ENCODE results near the gene STX8.
"Not testable (repeated sequence)": the region's sequence is repeated elsewhere in the genome, so short reads cannot be mapped to it uniquely, and the experiment has no call there.

STX8 gene

GRCh38 chr17:9557857-9558256, 17.8 kb downstream of the STX8 start:
- Histone ChIP-seq H3K27me3 (ENCODE audit: control insufficient read depth in 3 of 3, insufficient read depth in 3 of 3, low read depth in 1 of 3, low read length in 3 of 3) (no peaks in the 10 kb centered on the region), H3K79me1 (ENCODE audit: low read depth, low read length) (no peaks in the 10 kb centered on the region), H3K9ac (ENCODE audit: low read depth, low read length, poor library complexity) (no peak overlapping the region), H3K4me2 (ENCODE audit: insufficient read depth, low read length, poor library complexity, severe bottlenecking) (no peak overlapping the region), H2AFZ (ENCODE audit: low read length) (no peak overlapping the region), H3K4me3 (ENCODE audit: low read length in 2 of 2) (no peak overlapping the region), H2BK15ac (ENCODE audit: low read length) (no peak overlapping the region), H2AK5ac (ENCODE audit: low read depth, low read length) (no peak overlapping the region), H4K91ac (ENCODE audit: low read depth, low read length, poor library complexity) (no peak overlapping the region), H3K36me3 (replicated peaks in 1 of 2; ENCODE audit: control insufficient read depth in 2 of 2, insufficient read depth in 2 of 2, low read length in 2 of 2) (no peaks in the 10 kb centered on the region), H3K14ac (ENCODE audit: low read length) (no peak overlapping the region), H2BK5ac (ENCODE audit: low read length) (no peak overlapping the region), H3K4me1 (ENCODE audit: control insufficient read depth in 2 of 2, insufficient read depth in 1 of 2, low read depth in 1 of 2, low read length in 2 of 2) (no peaks in the 10 kb centered on the region), H2BK120ac (ENCODE audit: low read depth, low read length) (no peak overlapping the region), H3K27ac (replicated peaks; ENCODE audit: low read length) (no peak overlapping the region), H2BK12ac (ENCODE audit: low read length) (no peak overlapping the region), H3K18ac (ENCODE audit: low read length) (no peak overlapping the region), H3K4ac (ENCODE audit: low read length) (no peak overlapping the region), H3K23ac (ENCODE audit: low read depth, low read length, poor library complexity) (no peak overlapping the region), H3K9me3 (replicated peaks in 1 of 2; ENCODE audit: control insufficient read depth in 2 of 2, insufficient read depth in 1 of 2, low read depth in 1 of 2, low read length in 2 of 2) (no peaks in the 10 kb centered on the region), H4K8ac (ENCODE audit: low read depth, low read length) (no peak overlapping the region)
- WGBS, 2 donors (ENCODE audit: extremely low coverage in 2 of 2, insufficient read length in 2 of 2, insufficient replicate concordance in 1 of 2), result no CpG with 5 or more reads among the region's 9 CpGs
- no peak for DNase-seq (ENCODE audit: low spot score)

DNA sequence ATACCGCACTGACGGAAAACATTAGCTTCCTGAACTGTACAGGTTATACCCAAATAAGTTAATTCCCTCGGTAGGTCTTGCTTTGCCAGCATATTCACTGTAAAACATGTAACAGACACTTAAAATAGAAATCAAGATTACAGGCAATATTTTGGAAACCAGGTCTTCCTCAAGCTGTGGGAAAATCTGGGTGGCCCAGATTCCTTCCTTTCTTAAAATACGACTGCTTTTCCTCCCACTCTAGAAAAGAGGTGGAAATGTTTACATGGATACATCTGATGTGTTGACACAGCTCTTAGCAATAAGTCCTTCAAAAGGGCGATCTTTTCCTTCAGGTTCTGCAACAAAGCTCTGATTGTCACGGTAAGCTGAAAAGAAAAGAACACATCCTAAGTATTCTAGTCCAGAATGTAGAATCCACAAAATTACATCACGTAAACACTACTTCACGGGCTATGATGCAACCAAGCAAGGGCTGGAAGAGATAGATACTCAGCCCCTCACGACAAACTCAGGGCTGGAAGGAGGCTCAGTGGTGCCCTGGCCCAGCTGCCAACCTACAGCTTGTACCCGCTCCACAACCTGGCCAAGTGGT, 18.4 kb downstream of the STX8 start:
- DNase-seq (ENCODE audit: low spot score), result no peak
- Histone ChIP-seq H3K23ac (ENCODE audit: low read depth, low read length, poor library complexity) (no peak overlapping the region), H3K27me3 (ENCODE audit: control insufficient read depth in 3 of 3, insufficient read depth in 3 of 3, low read depth in 1 of 3, low read length in 3 of 3) (no peaks in the 10 kb centered on the region), H4K8ac (ENCODE audit: low read depth, low read length) (no peak overlapping the region), H3K36me3 (replicated peaks in 1 of 2; ENCODE audit: control insufficient read depth in 2 of 2, insufficient read depth in 2 of 2, low read length in 2 of 2) (no peaks in the 10 kb centered on the region), H2BK120ac (ENCODE audit: low read depth, low read length) (no peak overlapping the region), H3K79me1 (ENCODE audit: low read depth, low read length) (no peaks in the 10 kb centered on the region), H3K18ac (ENCODE audit: low read length) (no peak overlapping the region), H3K9me3 (replicated peaks in 1 of 2; ENCODE audit: control insufficient read depth in 2 of 2, insufficient read depth in 1 of 2, low read depth in 1 of 2, low read length in 2 of 2) (no peaks in the 10 kb centered on the region), H3K9ac (ENCODE audit: low read depth, low read length, poor library complexity) (no peak overlapping the region), H3K4me1 (ENCODE audit: control insufficient read depth in 2 of 2, insufficient read depth in 1 of 2, low read depth in 1 of 2, low read length in 2 of 2) (no peaks in the 10 kb centered on the region), H4K91ac (ENCODE audit: low read depth, low read length, poor library complexity) (no peak overlapping the region), H3K4ac (ENCODE audit: low read length) (no peak overlapping the region), H3K4me3 (ENCODE audit: low read length in 2 of 2) (no peak overlapping the region), H3K27ac (replicated peaks; ENCODE audit: low read length) (no peak overlapping the region), H2BK12ac (ENCODE audit: low read length) (no peak overlapping the region), H3K14ac (ENCODE audit: low read length) (no peak overlapping the region), H2BK5ac (ENCODE audit: low read length) (no peak overlapping the region), H2BK15ac (ENCODE audit: low read length) (no peak overlapping the region), H2AK5ac (ENCODE audit: low read depth, low read length) (no peak overlapping the region), H2AFZ (ENCODE audit: low read length) (no peak overlapping the region), H3K4me2 (ENCODE audit: insufficient read depth, low read length, poor library complexity, severe bottlenecking) (no peak overlapping the region)
- WGBS, 2 donors (ENCODE audit: extremely low coverage in 2 of 2, insufficient read length in 2 of 2, insufficient replicate concordance in 1 of 2), result no CpG with 5 or more reads among the region's 10 CpGs

- H3K4me2 ChIP-seq (ENCODE audit: insufficient read depth, low read length, poor library complexity, severe bottlenecking), result not testable (repeated sequence)
- peak; percentile 32 for DNase-seq (ENCODE audit: low spot score)
- no CpG with 5 or more reads among the region's 6 CpGs for whole genome bisulfite sequencing, 2 donors (ENCODE audit: extremely low coverage in 2 of 2, insufficient read length in 2 of 2, insufficient replicate concordance in 1 of 2)
Observed at GRCh38 chr17:9554715-9555114, 20.9 kb downstream of the STX8 start.

GRCh38 chr17:9553596-9553995, 22.0 kb downstream of the STX8 start:
- Histone ChIP-seq H3K23ac (ENCODE audit: low read depth, low read length, poor library complexity) (no peak overlapping the region), H3K4me2 (ENCODE audit: insufficient read depth, low read length, poor library complexity, severe bottlenecking) (no peak overlapping the region), H3K36me3 (replicated peaks in 1 of 2; ENCODE audit: control insufficient read depth in 2 of 2, insufficient read depth in 2 of 2, low read length in 2 of 2) (no peaks in the 10 kb centered on the region), H2BK15ac (ENCODE audit: low read length) (no peak overlapping the region), H2AK5ac (ENCODE audit: low read depth, low read length) (no peak overlapping the region), H4K91ac (ENCODE audit: low read depth, low read length, poor library complexity) (no peak overlapping the region), H3K27ac (replicated peaks; ENCODE audit: low read length) (no peak overlapping the region), H2BK5ac (ENCODE audit: low read length) (no peak overlapping the region), H3K14ac (ENCODE audit: low read length) (no peak overlapping the region), H3K4ac (ENCODE audit: low read length) (no peak overlapping the region), H3K27me3 (ENCODE audit: control insufficient read depth in 3 of 3, insufficient read depth in 3 of 3, low read depth in 1 of 3, low read length in 3 of 3) (no peaks in the 10 kb centered on the region), H2BK120ac (ENCODE audit: low read depth, low read length) (no peak overlapping the region), H3K18ac (ENCODE audit: low read length) (no peak overlapping the region), H3K4me3 (ENCODE audit: low read length in 2 of 2) (no peak overlapping the region), H3K79me1 (ENCODE audit: low read depth, low read length) (no peaks in the 10 kb centered on the region), H2BK12ac (ENCODE audit: low read length) (no peak overlapping the region), H4K8ac (ENCODE audit: low read depth, low read length) (no peak overlapping the region), H2AFZ (ENCODE audit: low read length) (no peak overlapping the region), H3K4me1 (ENCODE audit: control insufficient read depth in 2 of 2, insufficient read depth in 1 of 2, low read depth in 1 of 2, low read length in 2 of 2) (no peaks in the 10 kb centered on the region), H3K9ac (ENCODE audit: low read depth, low read length, poor library complexity) (no peak overlapping the region), H3K9me3 (replicated peaks in 1 of 2; ENCODE audit: control insufficient read depth in 2 of 2, insufficient read depth in 1 of 2, low read depth in 1 of 2, low read length in 2 of 2) (no peaks in the 10 kb centered on the region)
- no CpG with 5 or more reads among the region's 4 CpGs for WGBS, 2 donors (ENCODE audit: extremely low coverage in 2 of 2, insufficient read length in 2 of 2, insufficient replicate concordance in 1 of 2)
- DNase-seq (ENCODE audit: low spot score), result no peak

More at GRCh38 chr17:9554715-9555114, 20.9 kb downstream of the STX8 start:
- not testable (repeated sequence) for H3K14ac ChIP-seq (ENCODE audit: low read length); H3K23ac ChIP-seq (ENCODE audit: low read depth, low read length, poor library complexity); H3K4me3 ChIP-seq (ENCODE audit: low read length in 2 of 2); H3K18ac ChIP-seq (ENCODE audit: low read length); H2BK120ac ChIP-seq (ENCODE audit: low read depth, low read length); H4K8ac ChIP-seq (ENCODE audit: low read depth, low read length); H2BK15ac ChIP-seq (ENCODE audit: low read length); H2BK12ac ChIP-seq (ENCODE audit: low read length); H4K91ac ChIP-seq (ENCODE audit: low read depth, low read length, poor library complexity); H3K9me3 ChIP-seq (replicated peaks in 1 of 2; ENCODE audit: control insufficient read depth in 2 of 2, insufficient read depth in 1 of 2, low read depth in 1 of 2, low read length in 2 of 2); H2AK5ac ChIP-seq (ENCODE audit: low read depth, low read length); H3K27me3 ChIP-seq (ENCODE audit: control insufficient read depth in 3 of 3, insufficient read depth in 3 of 3, low read depth in 1 of 3, low read length in 3 of 3); H3K79me1 ChIP-seq (ENCODE audit: low read depth, low read length); H2AFZ ChIP-seq (ENCODE audit: low read length); H3K27ac ChIP-seq (replicated peaks; ENCODE audit: low read length); H3K4ac ChIP-seq (ENCODE audit: low read length); H3K36me3 ChIP-seq (replicated peaks in 1 of 2; ENCODE audit: control insufficient read depth in 2 of 2, insufficient read depth in 2 of 2, low read length in 2 of 2); H3K4me1 ChIP-seq (ENCODE audit: control insufficient read depth in 2 of 2, insufficient read depth in 1 of 2, low read depth in 1 of 2, low read length in 2 of 2); H2BK5ac ChIP-seq (ENCODE audit: low read length); H3K9ac ChIP-seq (ENCODE audit: low read depth, low read length, poor library complexity)
